Measurements from ENCODE around the gene KRTAP9-2. TPM values are rescaled to one million over a fixed set of nuclear protein-coding genes. Genes with fewer than 3 reads are reported as not detected.

Gene KRTAP9-2
- total RNA-seq, 2 donors from 2014 or later: not detected

DNA sequence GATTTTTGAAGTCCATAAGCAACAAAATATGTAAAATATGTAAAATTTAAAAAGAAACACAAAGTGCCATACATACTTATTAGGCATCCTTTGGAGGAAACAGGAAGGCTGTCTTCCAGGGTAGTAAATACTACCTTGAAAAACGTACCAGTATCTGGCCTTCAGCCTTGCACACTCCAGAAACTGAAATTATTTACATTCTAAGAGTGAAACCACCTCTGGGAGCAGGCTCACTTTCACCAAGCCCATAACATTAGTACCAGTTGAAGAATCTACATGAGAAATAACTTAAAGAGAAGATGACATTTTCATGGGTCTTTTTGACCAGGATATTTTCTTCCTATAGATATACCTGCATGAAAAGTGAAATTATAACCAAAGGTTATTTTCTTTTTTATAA is 30.4 kb upstream of the KRTAP9-2 start:
- Histone ChIP-seq H3K27ac (no peak overlapping the region), H3K4me1 (no peaks in the 10 kb centered on the region), H3K27me3 (no peaks in the 10 kb centered on the region), H3K36me3 (replicated peaks in 1 of 2; ENCODE audit: insufficient read depth in 1 of 2, low read depth in 2 of 2) (no peaks in the 10 kb centered on the region), H3K9me3 (no peaks in the 10 kb centered on the region), H3K4me3 (no peak overlapping the region)
- intact Hi-C loops (cut with DNase I): no loop called here
- ATAC-seq: no peak
- DNase-seq: no peak
- TF ChIP-seq CTCF (IDR thresholded peaks at IDR 0.05) (no peak), POLR2A (IDR thresholded peaks at IDR 0.05) (no peak)
- 17 to 30% methylated on average over 1 of the region's 1 CpG for WGBS, 2 donors

GRCh38 chr17:41199421-41200078 is 26.9 kb upstream of the KRTAP9-2 start:
- 50 to 52% methylated on average over 4 of the region's 5 CpGs for WGBS, 2 donors
- ATAC-seq (no peak), DNase-seq (no peak)
- Histone ChIP-seq H3K4me3 (no peak overlapping the region), H3K4me1 (no peaks in the 10 kb centered on the region), H3K36me3 (replicated peaks in 1 of 2; ENCODE audit: insufficient read depth in 1 of 2, low read depth in 2 of 2) (no peaks in the 10 kb centered on the region), H3K9me3 (no peaks in the 10 kb centered on the region), H3K27ac (no peak overlapping the region), H3K27me3 (no peaks in the 10 kb centered on the region)
- intact Hi-C loops (cut with DNase I): no loop called here
- no peak for TF ChIP-seq CTCF (IDR thresholded peaks at IDR 0.05)
- TF ChIP-seq POLR2A (IDR thresholded peaks at IDR 0.05): no peak

- Histone ChIP-seq H3K9me3 (no peaks in the 10 kb centered on the region), H3K4me1 (no peaks in the 10 kb centered on the region), H3K36me3 (replicated peaks in 1 of 2; ENCODE audit: insufficient read depth in 1 of 2, low read depth in 2 of 2) (no peaks in the 10 kb centered on the region), H3K4me3 (no peak overlapping the region), H3K27ac (no peak overlapping the region), H3K27me3 (no peaks in the 10 kb centered on the region)
- TF ChIP-seq CTCF (IDR thresholded peaks at IDR 0.05) (no peak), POLR2A (IDR thresholded peaks at IDR 0.05) (no peak)
- 21 to 43% methylated on average over 1 of the region's 1 CpG for WGBS, 2 donors
- intact Hi-C loops (cut with DNase I): no loop called here
- DNase-seq: no peak
- ATAC-seq: no peak
These were observed 14.5 kb upstream of the KRTAP9-2 start for GRCh38 chr17:41211845-41212466.

GRCh38 chr17:41212524-41213169 is 13.8 kb upstream of the KRTAP9-2 start:
- no peak for TF ChIP-seq POLR2A (IDR thresholded peaks at IDR 0.05)
- TF ChIP-seq CTCF (IDR thresholded peaks at IDR 0.05): no peak
- no peak for DNase-seq
- Histone ChIP-seq H3K4me3 (no peak overlapping the region), H3K27ac (no peak overlapping the region), H3K4me1 (no peaks in the 10 kb centered on the region), H3K27me3 (no peaks in the 10 kb centered on the region), H3K9me3 (no peaks in the 10 kb centered on the region), H3K36me3 (replicated peaks in 1 of 2; ENCODE audit: insufficient read depth in 1 of 2, low read depth in 2 of 2) (no peaks in the 10 kb centered on the region)
- intact Hi-C loops (cut with DNase I): no loop called here
- 49 to 57% methylated on average over 6 to 7 of the region's 7 CpGs for WGBS, 2 donors
- ATAC-seq: no peak

Measured in body of pancreas (tissue), 4 donors.